ENCODE measurements around the gene ST3GAL4. TPM values are rescaled to one million over a fixed set of nuclear protein-coding genes. Genes with fewer than 3 reads are reported as not detected.

ST3GAL4 gene
- total and polyA plus RNA-seq, 10 of the 15 experiments (the other 5 are each of a cell fraction or from before 2014, with no cell fraction given) = 3.8 to 8.1 (median 6.5) TPM; not detected in 2

DNA sequence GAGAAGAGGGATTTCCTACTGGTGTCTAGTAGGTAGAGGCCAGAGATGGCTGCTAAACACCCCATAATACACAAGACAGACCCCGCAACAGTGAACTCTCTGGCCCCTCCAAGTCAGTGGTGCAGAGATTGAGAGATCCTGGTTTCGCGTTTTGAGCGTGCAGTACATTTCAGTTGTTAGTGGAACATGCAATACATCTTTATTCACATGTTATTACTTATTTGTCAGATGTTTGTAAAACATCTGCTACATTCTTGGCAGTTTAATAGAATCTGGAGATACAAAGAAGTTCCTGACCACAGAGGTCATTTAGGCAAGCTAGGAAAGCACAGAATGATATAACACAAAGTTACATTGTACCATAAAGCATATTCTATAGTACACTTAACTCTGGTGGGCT lies 41.5 kb downstream of the ST3GAL4 start:
- Histone ChIP-seq H3K4me2 (ENCODE audit: control insufficient read depth, insufficient read depth) (no peak overlapping the region), H3K4me1 (ENCODE audit: control insufficient read depth, insufficient read depth, low read length) (peaks cover 8% of the 10 kb centered on the region), H4K20me1 (ENCODE audit: control insufficient read depth, insufficient read depth) (0 out of 2 replicates have a peak, but pooled peaks cover 2% of the 10 kb centered on the region), H3K4me3 (no peak overlapping the region), H3K79me2 (ENCODE audit: control insufficient read depth, insufficient read depth, low read length) (no peaks in the 10 kb centered on the region), H3K27me3 (replicated peaks in 1 of 2; ENCODE audit: control insufficient read depth in 2 of 2, insufficient read depth in 2 of 2, low read length in 1 of 2) (no peaks in the 10 kb centered on the region), H3K9ac (ENCODE audit: control insufficient read depth, insufficient read depth, low read length) (no peak overlapping the region), H3K9me3 (replicated peaks; ENCODE audit: control insufficient read depth, insufficient read depth, low read length) (no peaks in the 10 kb centered on the region; the same call in 2 of the 3 replicates), H3K27ac (ENCODE audit: control insufficient read depth, insufficient read depth) (no peak overlapping the region), H3K36me3 (ENCODE audit: control insufficient read depth in 2 of 2, insufficient read depth in 2 of 2, low read length in 1 of 2) (no peaks in the 10 kb centered on the region), H2AFZ (ENCODE audit: control insufficient read depth, low read depth, low read length) (no peak overlapping the region)
- DNase-seq (ENCODE audit: low read depth, low spot score) = no peak
- no TSS peak for BruUV-seq (replicated peaks)
- ChIA-PET POLR2A (no interaction called here), RAD21 (ENCODE audit: unreplicated experiment) (no interaction called here), SMC1A (ENCODE audit: uncharacterized antibody, unreplicated experiment) (no interaction called here), CTCF (no interaction called here)
- intact Hi-C loops (cut with micrococcal nuclease; ENCODE audit: unreplicated experiment) (no loop called here), in situ Hi-C loops (cut with MboI) (no loop called here)
- ATAC-seq = no peak
- WGBS (ENCODE audit: insufficient coverage, insufficient replicate concordance, low lambda C conversion rate, missing lambda C conversion rate) = 88% methylated on average over 4 of the region's 4 CpGs
- TF ChIP-seq ASH2L (IDR thresholded peaks at IDR 0.05; ENCODE audit: borderline replicate concordance, low read depth) (no peak), SMARCA5 (IDR thresholded peaks at IDR 0.05) (no peak), EGR1 (IDR thresholded peaks at IDR 0.05; ENCODE audit: borderline replicate concordance in 1 of 2, low read depth in 2 of 2, low read length in 2 of 2) (no peak), ATF7 (IDR thresholded peaks at IDR 0.05; ENCODE audit: low read depth) (no peak), PML (IDR thresholded peaks at IDR 0.05; ENCODE audit: low read length) (no peak), SIX5 (IDR thresholded peaks at IDR 0.05; ENCODE audit: low read depth, low read length, severe bottlenecking) (no peak), KDM1A (IDR thresholded peaks at IDR 0.05; ENCODE audit: borderline replicate concordance) (no peak), YBX1 (IDR thresholded peaks at IDR 0.05) (no peak), NBN (IDR thresholded peaks at IDR 0.05) (no peak), CEBPB (IDR thresholded peaks at IDR 0.05; ENCODE audit: borderline replicate concordance in 1 of 2, low read depth in 2 of 2, low read length in 2 of 2) (no peak), MEF2B (IDR thresholded peaks at IDR 0.05; ENCODE audit: partially characterized antibody, poor library complexity, severe bottlenecking) (no peak), CHD4 (IDR thresholded peaks at IDR 0.05) (no peak)
- TF ChIP-seq, protein P1, sequence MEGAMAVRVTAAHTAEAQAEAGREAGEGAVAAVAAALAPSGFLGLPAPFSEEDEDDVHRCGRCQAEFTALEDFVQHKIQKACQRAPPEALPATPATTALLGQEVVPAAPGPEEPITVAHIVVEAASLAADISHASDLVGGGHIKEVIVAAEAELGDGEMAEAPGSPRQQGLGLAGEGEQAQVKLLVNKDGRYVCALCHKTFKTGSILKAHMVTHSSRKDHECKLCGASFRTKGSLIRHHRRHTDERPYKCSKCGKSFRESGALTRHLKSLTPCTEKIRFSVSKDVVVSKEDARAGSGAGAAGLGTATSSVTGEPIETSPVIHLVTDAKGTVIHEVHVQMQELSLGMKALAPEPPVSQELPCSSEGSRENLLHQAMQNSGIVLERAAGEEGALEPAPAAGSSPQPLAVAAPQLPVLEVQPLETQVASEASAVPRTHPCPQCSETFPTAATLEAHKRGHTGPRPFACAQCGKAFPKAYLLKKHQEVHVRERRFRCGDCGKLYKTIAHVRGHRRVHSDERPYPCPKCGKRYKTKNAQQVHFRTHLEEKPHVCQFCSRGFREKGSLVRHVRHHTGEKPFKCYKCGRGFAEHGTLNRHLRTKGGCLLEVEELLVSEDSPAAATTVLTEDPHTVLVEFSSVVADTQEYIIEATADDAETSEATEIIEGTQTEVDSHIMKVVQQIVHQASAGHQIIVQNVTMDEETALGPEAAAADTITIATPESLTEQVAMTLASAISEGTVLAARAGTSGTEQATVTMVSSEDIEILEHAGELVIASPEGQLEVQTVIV (IDR thresholded peaks at IDR 0.05; ENCODE audit: borderline replicate concordance, partially characterized antibody) = no peak
- TF ChIP-seq, protein P2, sequence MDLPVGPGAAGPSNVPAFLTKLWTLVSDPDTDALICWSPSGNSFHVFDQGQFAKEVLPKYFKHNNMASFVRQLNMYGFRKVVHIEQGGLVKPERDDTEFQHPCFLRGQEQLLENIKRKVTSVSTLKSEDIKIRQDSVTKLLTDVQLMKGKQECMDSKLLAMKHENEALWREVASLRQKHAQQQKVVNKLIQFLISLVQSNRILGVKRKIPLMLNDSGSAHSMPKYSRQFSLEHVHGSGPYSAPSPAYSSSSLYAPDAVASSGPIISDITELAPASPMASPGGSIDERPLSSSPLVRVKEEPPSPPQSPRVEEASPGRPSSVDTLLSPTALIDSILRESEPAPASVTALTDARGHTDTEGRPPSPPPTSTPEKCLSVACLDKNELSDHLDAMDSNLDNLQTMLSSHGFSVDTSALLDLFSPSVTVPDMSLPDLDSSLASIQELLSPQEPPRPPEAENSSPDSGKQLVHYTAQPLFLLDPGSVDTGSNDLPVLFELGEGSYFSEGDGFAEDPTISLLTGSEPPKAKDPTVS (IDR thresholded peaks at IDR 0.05; ENCODE audit: low read depth, low read length) = no peak
- TF ChIP-seq, protein P3, sequence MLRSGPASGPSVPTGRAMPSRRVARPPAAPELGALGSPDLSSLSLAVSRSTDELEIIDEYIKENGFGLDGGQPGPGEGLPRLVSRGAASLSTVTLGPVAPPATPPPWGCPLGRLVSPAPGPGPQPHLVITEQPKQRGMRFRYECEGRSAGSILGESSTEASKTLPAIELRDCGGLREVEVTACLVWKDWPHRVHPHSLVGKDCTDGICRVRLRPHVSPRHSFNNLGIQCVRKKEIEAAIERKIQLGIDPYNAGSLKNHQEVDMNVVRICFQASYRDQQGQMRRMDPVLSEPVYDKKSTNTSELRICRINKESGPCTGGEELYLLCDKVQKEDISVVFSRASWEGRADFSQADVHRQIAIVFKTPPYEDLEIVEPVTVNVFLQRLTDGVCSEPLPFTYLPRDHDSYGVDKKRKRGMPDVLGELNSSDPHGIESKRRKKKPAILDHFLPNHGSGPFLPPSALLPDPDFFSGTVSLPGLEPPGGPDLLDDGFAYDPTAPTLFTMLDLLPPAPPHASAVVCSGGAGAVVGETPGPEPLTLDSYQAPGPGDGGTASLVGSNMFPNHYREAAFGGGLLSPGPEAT (IDR thresholded peaks at IDR 0.05; ENCODE audit: low read depth) = no peak
- TF ChIP-seq, protein P4, sequence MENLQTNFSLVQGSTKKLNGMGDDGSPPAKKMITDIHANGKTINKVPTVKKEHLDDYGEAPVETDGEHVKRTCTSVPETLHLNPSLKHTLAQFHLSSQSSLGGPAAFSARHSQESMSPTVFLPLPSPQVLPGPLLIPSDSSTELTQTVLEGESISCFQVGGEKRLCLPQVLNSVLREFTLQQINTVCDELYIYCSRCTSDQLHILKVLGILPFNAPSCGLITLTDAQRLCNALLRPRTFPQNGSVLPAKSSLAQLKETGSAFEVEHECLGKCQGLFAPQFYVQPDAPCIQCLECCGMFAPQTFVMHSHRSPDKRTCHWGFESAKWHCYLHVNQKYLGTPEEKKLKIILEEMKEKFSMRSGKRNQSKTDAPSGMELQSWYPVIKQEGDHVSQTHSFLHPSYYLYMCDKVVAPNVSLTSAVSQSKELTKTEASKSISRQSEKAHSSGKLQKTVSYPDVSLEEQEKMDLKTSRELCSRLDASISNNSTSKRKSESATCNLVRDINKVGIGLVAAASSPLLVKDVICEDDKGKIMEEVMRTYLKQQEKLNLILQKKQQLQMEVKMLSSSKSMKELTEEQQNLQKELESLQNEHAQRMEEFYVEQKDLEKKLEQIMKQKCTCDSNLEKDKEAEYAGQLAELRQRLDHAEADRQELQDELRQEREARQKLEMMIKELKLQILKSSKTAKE (IDR thresholded peaks at IDR 0.05; ENCODE audit: low read depth, poor library complexity, severe bottlenecking) = no peak
- no peak for FAIRE-seq

All from GM12878 (cell line).